ENCODE data around the gene PTPRJ.

The PTPRJ gene

DNA sequence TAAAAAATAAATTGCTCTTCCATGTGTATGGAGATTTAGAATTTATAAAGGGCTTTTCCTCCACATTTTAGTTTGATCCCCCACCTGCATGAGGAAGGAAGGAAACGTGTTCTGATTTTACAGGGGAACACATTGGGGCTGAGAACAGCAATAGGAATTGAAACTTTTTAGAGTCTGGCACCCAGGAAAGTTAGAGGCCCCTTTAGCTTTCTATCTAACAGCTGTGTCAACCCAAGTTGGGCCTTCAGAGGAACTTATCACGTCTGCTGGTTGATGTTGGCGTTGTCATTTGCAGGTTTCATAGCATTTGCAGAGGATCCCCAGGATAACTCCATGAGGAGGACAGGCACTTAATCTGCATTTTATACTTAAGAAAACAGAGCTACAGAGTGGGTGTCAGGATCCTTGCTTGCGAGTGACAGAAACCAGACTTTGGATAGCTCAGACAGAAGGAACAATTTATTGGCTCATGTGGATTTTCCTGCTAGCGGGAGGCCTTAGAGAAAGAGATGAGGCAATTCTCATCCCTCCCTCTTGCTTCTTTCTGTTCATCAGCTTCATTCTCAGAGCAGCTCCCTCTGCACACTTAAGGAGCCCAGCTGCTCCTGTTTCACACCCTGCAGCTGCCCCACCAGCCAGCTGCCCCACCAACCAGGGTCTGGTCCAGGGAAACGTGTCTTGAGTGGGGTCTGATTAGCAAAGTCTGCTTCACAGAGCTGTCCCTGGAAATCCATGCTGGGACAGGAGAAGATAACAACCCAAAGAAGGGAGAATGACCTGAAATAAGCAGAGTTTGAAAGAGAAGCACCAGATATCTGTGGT lies 143.8 kb downstream of the PTPRJ start:
- TF ChIP-seq EZH2phosphoT487 (IDR thresholded peaks at IDR 0.05; ENCODE audit: borderline replicate concordance, low read length): no peak
- TF ChIP-seq, protein P1, sequence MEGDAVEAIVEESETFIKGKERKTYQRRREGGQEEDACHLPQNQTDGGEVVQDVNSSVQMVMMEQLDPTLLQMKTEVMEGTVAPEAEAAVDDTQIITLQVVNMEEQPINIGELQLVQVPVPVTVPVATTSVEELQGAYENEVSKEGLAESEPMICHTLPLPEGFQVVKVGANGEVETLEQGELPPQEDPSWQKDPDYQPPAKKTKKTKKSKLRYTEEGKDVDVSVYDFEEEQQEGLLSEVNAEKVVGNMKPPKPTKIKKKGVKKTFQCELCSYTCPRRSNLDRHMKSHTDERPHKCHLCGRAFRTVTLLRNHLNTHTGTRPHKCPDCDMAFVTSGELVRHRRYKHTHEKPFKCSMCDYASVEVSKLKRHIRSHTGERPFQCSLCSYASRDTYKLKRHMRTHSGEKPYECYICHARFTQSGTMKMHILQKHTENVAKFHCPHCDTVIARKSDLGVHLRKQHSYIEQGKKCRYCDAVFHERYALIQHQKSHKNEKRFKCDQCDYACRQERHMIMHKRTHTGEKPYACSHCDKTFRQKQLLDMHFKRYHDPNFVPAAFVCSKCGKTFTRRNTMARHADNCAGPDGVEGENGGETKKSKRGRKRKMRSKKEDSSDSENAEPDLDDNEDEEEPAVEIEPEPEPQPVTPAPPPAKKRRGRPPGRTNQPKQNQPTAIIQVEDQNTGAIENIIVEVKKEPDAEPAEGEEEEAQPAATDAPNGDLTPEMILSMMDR (IDR thresholded peaks at IDR 0.05; ENCODE audit: low read depth, low read length, poor library complexity, severe bottlenecking): no peak
- Histone ChIP-seq H3K9me3 (ENCODE audit: control insufficient read depth, insufficient read depth, low read length) (no peaks in the 10 kb centered on the region), H4K20me1 (ENCODE audit: control insufficient read depth, insufficient read depth, low read depth, low read length) (no peaks in the 10 kb centered on the region), H3F3A (ENCODE audit: control insufficient read depth, insufficient read depth) (no peaks in the 10 kb centered on the region), H3K79me2 (ENCODE audit: control insufficient read depth, low read length) (no peaks in the 10 kb centered on the region), H3K36me3 (ENCODE audit: control insufficient read depth, low read length) (no peaks in the 10 kb centered on the region), H3K27me3 (ENCODE audit: control insufficient read depth, low read length) (no peaks in the 10 kb centered on the region), H3K4me1 (ENCODE audit: control insufficient read depth, low read length) (peaks cover 9% of the 10 kb centered on the region), H3K9me2 (replicated peaks; ENCODE audit: control insufficient read depth, low read length) (no peaks in the 10 kb centered on the region), H3K27ac (ENCODE audit: low read depth, low read length) (no peak overlapping the region), H3K4me2 (ENCODE audit: low read length) (no peak overlapping the region; the same call in 1 of the 2 replicates), H3K4me3 (ENCODE audit: low read length) (no peak overlapping the region)

DNA sequence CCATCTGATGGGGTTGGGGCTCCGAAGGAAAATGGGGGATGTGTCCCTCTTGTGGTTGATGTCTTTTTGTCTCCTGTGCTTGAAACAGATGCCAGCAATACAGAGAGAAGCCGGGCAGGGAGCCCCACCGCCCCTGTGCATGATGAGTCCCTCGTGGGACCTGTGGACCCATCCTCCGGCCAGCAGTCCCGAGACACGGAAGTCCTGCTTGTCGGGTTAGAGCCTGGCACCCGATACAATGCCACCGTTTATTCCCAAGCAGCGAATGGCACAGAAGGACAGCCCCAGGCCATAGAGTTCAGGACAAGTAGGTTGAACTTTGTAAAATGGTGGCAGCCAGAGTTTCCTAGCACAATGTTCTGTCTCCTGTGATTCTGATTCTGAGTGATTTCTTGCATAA lies 144.5 kb downstream of the PTPRJ start:
- H3K9me2 ChIP-seq (replicated peaks; ENCODE audit: control insufficient read depth, low read length): no peaks in the 10 kb centered on the region
- TF ChIP-seq, protein P1 (IDR thresholded peaks at IDR 0.05; ENCODE audit: low read depth, low read length, poor library complexity, severe bottlenecking): no peak
- no peak for TF ChIP-seq EZH2phosphoT487 (IDR thresholded peaks at IDR 0.05; ENCODE audit: borderline replicate concordance, low read length)
- no peaks in the 10 kb centered on the region for H3F3A ChIP-seq (ENCODE audit: control insufficient read depth, insufficient read depth)

DNA sequence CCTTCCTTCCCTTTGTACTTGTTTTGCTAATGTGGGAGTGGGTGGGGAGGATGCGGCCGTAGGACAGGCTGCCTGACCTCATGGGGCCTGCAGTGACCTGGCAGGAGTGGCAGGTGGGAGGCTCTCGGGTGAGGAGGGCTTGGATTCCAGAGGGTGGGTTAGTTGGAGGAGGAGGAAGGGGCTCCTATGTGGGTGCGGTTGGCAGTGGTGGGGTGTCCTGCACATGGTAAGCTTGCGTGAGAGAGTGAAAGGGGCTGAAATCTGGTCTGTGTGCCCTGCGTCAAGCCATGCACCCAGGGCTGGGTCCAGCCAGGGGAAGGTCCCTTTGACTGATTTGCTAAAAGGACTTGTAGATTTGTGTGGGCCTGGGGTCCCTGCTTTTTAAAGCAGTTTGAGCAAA lies 145.5 kb downstream of the PTPRJ start:
- Histone ChIP-seq H3K27me3 (ENCODE audit: control insufficient read depth, low read length) (no peaks in the 10 kb centered on the region), H3K36me3 (ENCODE audit: control insufficient read depth, low read length) (no peaks in the 10 kb centered on the region), H3K79me2 (ENCODE audit: control insufficient read depth, low read length) (no peaks in the 10 kb centered on the region), H3K4me2 (ENCODE audit: low read length) (no peak overlapping the region), H4K20me1 (ENCODE audit: control insufficient read depth, insufficient read depth, low read depth, low read length) (no peaks in the 10 kb centered on the region), H3K27ac (ENCODE audit: low read depth, low read length) (no peak overlapping the region), H3K4me1 (ENCODE audit: control insufficient read depth, low read length) (peaks cover 9% of the 10 kb centered on the region), H3K4me3 (ENCODE audit: low read length) (no peak overlapping the region), H3K9me3 (ENCODE audit: control insufficient read depth, insufficient read depth, low read length) (no peaks in the 10 kb centered on the region), H3K9me2 (replicated peaks; ENCODE audit: control insufficient read depth, low read length) (no peaks in the 10 kb centered on the region), H3F3A (ENCODE audit: control insufficient read depth, insufficient read depth) (no peaks in the 10 kb centered on the region)
- TF ChIP-seq EZH2phosphoT487 (IDR thresholded peaks at IDR 0.05; ENCODE audit: borderline replicate concordance, low read length): no peak
- TF ChIP-seq, protein P1 (IDR thresholded peaks at IDR 0.05; ENCODE audit: low read depth, low read length, poor library complexity, severe bottlenecking): no peak

More for the DNA sequence above, 144.5 kb downstream of the PTPRJ start:
- no peak overlapping the region for H3K4me2 ChIP-seq (ENCODE audit: low read length)
- no peaks in the 10 kb centered on the region for H3K36me3 ChIP-seq (ENCODE audit: control insufficient read depth, low read length)
- H3K27me3 ChIP-seq (ENCODE audit: control insufficient read depth, low read length): no peaks in the 10 kb centered on the region
- no peaks in the 10 kb centered on the region for H3K9me3 ChIP-seq (ENCODE audit: control insufficient read depth, insufficient read depth, low read length)
- H4K20me1 ChIP-seq (ENCODE audit: control insufficient read depth, insufficient read depth, low read depth, low read length): no peaks in the 10 kb centered on the region
- peaks cover 9% of the 10 kb centered on the region for H3K4me1 ChIP-seq (ENCODE audit: control insufficient read depth, low read length)
- H3K79me2 ChIP-seq (ENCODE audit: control insufficient read depth, low read length): no peaks in the 10 kb centered on the region
- H3K4me3 ChIP-seq (ENCODE audit: low read length): no peak overlapping the region
- H3K27ac ChIP-seq (ENCODE audit: low read depth, low read length): no peak overlapping the region
